Limb (tissue), 2 donors: ENCODE data around the gene ATP2C1.
A peak's percentile ranks its signal among the peaks of the same experiment; 100 is the strongest.
"Not testable (repeated sequence)": the region's sequence is repeated elsewhere in the genome, so short reads cannot be mapped to it uniquely, and the experiment has no call there.

Experiments used
- DNase-seq, 2 donors: peaks; one replicate each; pipeline ENCODE4 v3.0.0-alpha.2; 2016; ENCODE audit errors: extremely low spot score in 2 of 2

Gene ATP2C1, protein sequence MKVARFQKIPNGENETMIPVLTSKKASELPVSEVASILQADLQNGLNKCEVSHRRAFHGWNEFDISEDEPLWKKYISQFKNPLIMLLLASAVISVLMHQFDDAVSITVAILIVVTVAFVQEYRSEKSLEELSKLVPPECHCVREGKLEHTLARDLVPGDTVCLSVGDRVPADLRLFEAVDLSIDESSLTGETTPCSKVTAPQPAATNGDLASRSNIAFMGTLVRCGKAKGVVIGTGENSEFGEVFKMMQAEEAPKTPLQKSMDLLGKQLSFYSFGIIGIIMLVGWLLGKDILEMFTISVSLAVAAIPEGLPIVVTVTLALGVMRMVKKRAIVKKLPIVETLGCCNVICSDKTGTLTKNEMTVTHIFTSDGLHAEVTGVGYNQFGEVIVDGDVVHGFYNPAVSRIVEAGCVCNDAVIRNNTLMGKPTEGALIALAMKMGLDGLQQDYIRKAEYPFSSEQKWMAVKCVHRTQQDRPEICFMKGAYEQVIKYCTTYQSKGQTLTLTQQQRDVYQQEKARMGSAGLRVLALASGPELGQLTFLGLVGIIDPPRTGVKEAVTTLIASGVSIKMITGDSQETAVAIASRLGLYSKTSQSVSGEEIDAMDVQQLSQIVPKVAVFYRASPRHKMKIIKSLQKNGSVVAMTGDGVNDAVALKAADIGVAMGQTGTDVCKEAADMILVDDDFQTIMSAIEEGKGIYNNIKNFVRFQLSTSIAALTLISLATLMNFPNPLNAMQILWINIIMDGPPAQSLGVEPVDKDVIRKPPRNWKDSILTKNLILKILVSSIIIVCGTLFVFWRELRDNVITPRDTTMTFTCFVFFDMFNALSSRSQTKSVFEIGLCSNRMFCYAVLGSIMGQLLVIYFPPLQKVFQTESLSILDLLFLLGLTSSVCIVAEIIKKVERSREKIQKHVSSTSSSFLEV

DNA sequence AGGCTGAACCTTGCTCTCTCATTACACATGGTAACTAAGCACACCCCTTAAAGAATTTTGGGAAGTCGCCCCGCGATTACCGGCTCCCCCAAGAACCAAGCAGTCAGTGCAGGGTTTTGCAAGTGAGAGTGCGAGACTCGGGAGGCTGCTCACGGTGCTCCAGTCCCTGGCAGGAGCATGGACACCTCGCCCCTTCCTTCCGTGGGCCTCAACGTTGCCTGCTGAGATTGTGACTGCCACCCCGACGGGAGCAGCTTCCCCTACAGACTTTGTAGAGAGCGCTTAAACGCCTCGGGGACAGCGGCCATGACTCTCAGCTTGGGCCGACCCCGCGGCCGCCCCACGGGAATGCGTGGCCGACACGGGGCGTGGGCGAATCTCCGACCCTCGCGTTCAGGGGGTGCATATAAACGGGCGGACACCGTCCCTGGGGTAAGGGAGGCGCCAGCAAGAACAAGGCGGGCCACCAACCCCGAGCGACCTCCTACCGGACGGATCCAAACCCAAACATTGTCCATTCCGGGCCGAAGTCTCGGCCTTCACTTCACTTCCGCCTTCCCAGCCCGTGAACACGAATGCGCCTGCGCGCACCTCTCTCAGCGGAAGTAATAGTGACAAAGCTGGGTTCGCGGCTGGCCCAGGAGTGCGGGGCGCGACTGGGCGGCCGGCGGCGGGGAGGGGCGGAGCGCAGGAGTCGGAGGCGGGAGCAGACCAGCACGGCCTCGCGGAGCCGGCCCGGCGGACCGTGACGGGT lies at the start of gene ATP2C1:
ATP2C1 (plus strand) TSS at position 709 of the 754 bp plus-strand sequence. CDS start 686 bp downstream, outside the sequence.
- peak; percentile 95 for DNase-seq

DNA sequence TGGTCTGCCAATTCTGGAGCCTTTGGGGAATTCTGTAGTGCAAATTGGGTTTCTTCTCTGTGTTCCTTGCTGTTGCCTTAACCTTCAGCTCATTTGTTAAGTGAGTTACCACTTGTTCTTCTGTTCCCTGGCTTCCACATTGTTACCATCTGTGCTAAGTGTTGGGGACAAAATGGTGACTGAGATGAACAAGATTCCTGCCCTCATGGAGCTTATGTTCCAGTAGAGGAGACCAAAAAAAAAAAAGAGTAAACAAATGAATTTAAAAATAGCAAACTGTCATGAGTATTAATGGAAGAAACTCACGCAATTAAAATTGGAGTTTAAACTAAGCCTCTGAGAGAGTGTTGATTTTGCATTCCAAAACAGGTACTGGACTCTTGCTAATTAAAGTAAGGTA lies 49.4 kb upstream of the ATP2C1 start:
- no peak for DNase-seq

DNA sequence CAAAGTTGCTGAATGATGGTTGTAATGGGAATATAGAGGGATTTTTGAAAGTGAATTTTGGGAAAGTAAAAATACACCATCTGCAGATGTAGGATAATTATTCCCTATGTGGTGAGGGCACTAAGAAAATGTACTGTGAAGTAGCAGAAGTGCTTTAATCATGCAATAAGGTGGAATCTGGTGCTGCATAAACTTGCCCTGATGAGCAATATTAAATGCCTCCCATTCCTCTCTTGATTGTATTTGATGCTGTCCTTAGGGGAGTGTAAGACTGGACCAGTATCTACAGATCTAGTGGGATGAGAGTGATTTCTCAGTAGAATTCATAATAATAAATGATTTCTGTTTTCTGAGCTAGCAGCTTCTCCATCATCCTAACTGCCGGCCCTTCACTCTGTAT lies 47.7 kb upstream of the ATP2C1 start:
- no peak for DNase-seq

DNA sequence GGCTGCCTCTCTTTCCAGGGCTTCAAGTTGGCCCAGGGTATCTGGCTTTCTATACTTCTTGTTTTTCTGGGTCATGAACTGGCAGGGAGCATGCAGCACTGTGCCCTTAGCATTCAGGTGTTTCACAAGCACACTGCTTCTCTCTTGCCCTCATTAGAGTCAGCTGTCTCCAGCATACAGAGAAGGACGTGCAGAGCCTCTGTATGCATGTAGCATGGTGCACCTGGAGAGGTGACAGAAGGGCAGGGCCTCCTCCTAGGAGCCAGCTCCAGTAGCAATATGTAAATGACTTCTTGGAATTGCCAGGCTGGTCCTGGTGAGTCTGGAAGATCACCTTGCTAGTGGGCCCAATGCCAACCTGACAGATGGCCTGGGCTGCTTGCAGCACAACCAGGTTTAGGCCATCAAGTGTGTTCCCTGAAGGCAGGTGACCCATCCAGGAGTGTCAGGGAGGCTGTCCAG lies 44.8 kb upstream of the ATP2C1 start:
- DNase-seq: no peak

DNA sequence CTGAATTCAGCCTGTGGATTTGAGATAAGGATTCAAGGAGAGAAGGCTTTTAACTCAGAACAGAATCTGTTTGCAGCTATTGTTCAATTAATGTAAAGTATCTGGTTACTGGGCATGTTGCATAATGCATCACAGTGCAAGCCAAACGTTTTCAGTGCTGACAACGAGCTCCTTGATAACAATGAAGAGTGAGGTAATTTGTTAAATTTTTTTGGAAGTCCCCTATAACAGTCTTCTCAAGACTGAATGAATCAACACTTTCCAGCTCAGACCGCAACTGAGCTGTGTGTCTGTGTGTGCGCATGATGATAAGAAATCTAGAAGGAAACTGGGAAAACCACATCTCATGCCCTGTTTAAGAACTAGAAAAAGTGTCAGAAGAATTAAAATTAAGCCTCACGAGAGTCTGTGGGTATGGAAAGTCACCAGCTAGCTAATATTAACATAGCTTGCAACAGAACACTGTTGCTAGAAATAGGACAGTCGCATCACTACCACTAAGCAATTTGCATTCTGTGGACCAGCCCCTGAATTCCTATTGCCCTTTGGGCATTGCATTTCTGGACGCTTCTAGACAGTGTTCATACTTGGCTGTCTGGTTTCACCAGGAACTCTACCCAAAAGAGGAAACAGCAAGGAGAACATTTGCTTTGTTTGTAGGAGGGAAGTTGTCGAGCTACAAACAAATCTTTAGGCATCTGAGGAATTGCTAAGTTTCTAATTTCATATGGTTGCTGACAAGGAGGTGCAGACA lies 43.7 kb upstream of the ATP2C1 start:
- DNase-seq: no peak

DNA sequence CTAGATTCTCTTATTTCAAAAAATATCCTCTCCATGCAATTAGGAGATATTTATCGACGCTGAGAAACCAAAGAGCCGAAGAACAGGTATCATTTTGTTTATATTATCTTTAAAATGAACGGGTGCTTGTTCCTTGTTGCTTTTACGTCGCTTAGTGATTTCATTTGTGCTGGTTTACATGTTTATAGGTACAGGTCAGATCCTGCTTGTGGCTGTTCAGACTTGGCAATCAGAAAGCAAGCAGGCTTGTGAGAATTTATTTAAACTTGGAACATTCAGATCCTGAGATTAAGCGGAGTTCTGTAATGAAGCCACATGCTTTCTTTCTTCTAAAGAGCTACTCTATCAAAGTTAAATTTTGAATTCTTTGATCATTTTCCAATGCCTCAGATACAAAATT lies 43.0 kb upstream of the ATP2C1 start:
- no peak for DNase-seq

DNA sequence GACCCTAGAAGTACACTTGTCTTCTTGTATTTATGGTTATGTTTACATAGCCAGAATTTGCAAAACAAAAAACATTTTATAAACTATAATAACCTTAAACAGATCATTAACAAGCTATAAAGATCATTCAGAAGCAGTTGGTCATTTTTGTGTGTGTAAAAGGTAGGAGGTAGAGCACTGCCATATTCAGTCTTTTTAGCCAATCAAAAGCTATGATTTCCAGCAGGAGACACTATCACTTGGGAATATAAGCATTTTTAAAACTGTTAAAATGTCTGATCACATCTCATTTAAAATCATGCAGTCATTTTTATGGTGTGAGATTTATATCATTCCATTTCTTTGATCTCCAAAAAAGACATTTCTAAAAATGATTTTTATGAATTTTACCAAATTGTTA lies 42.6 kb upstream of the ATP2C1 start:
- DNase-seq: no peak

DNA sequence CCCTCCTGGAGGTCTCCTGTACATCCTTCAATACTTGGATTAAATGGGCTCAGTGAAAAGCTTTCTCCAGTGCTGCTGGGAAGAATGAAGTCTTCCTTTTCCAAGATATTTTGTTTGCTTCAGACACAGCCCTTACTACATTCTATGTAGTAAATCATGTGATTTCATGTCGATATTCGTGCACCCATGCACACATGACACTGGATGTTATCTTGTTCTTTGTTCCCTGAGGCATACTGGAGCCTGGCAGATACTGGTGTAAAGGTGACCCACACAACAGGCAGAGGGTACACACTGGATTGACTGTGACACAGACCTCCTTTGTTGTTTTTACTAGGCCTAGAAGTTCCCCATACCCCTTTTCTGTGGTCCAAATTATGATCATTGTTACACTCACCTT lies 40.3 kb upstream of the ATP2C1 start:
- no peak for DNase-seq

DNA sequence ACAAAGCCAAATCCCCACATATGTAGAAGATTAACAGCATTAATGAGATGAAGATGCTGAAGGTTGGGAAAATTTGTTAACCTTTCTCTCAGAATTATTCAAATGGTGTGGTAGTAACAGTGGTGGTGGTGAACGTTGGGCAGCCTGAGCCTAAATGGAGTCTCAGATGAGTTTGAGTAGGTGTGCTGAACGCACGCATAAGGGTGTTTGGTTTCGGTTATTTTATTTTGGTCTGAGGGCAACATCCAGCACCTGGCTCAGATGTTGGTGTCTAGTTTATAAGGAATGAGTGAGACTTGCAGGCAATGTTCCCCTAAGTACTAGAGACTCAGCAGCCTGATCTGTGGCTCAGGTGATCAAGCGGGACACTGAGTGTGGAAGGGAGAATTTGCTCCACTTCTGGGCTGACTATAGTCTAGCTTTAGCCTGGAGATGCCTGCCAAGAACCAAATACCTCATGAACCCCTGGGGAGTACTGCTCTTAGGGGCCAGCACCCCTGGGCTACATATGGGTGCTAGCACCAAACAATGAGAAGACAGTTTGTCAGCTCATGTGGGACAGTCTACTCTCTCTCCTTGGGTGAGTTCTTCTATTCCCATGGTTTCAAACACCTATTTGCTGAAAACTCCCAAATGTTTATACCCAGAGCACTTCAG lies 39.5 kb upstream of the ATP2C1 start:
- no peak for DNase-seq

DNA sequence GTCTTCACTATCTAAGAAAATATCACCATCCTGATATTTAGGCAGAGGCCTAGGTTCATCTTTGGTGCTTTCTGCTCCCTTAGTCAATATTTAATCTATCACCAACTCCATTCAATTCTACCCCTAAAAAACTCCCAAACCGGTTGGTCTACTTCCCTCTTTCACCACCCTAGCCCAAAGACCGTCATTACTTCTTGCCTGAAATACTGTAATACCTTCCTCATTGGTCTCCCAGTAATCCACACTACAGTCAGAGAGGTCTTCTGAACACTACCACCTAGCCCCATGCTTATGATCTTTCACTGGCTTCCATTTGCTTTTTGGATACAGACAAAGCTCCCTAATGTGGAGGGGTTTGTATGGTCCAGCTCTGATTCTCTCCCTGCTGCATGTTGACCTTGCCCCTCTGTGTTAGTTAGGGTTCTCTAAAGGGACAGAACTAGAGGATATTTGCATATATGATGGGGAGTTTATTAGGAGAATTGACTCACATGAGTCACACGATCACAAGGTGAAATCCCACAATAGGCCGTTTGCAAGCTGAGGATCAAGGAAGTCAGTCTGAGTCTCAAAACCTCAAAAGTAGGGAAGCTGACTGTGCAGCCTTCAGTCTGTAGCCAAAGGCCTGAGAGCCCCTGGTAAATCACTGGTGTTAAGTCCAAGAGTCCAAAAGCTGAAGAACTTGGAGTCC lies 36.4 kb upstream of the ATP2C1 start:
- DNase-seq: no peak

DNA sequence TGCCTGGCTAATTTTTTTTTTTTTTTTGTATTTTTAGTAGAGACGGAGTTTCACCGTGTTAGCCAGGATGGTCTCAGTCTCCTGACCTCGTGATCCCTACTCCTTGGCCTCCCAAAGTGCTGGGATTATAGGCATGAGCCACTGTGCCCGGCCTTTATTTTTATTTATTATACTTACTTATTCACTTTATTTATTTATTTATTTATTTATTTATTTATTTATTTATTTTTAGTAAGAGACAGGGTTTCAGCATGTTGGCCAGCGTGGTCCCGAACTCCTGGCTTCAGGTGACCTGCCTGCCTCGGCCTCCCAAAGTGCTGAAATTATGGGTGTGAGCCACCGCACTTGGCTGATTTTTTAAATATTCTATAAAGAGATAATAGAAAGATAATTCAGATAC lies 31.8 kb upstream of the ATP2C1 start:
- not testable (repeated sequence) for DNase-seq

DNA sequence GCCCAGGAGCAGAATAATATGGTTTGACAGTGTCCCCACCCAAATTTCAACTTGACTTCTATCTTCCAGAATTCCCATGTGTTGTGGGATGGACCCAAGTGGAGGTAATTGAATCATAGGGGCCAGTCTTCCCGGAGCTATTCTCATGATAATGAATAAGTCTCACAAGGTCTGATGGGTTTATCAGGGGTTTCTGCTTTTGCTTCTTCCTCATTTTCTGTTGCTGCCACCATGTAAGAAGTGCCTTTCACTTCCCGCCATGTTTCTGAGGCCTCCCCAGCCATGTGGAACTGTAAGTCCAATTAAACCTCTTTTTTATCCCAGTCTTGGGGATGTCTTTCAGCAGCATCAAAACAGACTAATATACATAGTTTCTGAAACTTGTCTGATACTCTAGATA lies 28.4 kb upstream of the ATP2C1 start:
- DNase-seq: no peak

DNA sequence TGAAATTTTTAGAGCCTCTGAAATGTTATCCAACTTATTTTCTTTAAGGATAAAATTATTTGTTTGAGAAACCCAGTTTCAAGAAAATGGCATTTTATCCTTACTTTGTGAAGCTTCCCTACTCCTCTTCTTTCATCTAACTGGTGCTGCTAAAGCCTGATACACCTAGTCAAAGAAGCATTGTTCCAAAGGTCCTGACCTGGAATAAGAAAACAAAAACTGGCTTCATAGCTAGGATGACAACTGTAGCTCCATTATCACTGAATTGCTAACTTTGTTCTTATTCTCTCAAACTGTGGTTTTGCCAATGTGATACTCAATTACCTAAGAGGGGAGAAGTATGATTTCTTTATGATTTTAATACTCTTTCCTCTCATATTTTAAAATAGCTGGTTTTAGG lies 27.6 kb upstream of the ATP2C1 start:
- no peak for DNase-seq

DNA sequence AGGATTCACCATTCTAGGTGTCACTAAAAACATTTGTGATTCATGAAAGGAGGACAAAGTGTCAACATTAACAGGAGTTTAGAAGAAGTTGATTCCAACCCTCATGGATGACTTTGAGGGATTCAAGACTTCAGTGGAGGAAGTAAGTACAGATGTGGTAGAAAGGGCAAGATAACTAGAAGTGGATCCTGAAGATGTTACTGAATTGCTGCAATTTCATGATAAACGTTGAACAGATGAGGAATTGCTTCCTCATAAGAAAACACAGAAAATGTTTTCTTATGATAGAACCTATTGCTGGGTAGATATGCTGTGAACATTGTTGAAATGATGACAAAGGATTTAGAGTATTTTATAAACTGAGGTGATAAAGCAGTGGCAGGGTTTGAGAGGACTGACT lies 23.5 kb upstream of the ATP2C1 start:
- no peak for DNase-seq

DNA sequence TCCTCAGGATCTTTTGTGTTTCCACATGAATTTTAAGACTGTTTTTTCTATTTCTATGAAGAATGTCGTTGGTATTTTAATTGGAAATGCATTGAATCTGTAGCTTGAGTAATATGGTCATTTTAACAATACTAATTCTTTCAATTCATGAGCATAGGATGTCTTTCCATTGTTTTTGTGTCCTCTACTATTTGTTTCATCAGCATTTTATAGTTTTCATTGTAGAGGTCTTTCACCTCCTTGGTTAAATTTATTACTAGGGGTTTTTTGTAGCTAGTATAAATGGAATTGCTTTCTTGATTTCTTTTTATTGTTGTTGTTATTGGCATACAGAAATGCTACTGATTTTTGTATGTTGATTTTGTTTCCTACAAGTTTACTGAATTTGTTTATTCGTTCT lies 17.3 kb upstream of the ATP2C1 start:
- DNase-seq: no peak

DNA sequence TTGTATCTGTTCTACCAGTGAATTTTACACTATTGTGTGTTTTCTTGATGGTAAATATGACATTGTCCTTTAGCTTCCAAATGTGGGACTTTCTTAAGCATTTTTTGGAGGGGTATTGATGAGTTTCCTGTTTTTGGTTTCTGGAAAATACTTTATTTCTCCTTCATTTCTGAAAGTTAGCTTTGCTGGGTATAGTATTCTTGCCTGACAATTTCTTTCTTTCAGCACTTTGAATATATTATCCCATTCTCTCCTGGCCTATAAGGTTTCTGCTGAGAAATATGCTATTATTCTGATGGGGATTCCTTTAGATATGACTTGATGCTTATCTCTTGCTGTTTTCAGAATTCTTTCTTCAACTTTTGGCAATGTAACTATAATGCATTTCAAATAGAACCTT lies 15.4 kb upstream of the ATP2C1 start:
- no peak for DNase-seq

DNA sequence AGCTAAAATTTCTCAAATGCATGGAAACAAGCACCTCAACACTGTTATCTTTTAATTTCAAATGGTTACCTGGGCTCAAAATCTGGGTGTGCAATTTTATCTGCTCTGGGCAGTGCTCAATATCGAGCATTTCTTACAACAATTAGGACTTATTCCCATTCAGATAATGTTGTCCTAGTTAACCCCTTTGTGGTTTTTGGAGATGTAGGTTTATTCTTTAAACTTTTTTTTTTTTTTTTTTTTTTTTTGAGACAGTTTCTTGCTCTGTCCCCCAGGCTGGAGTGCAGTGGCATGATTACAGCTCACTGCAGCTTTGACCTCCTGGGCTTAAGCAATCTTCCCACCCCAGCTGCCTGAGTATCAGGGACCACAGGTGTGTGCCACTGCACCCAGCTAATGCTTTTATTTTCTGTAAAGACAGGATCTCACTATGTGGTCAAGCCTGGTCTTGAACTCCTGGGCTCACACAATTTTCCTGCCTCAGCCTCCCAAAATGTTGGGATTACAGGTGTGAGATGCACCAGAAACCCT lies 4.4 kb upstream of the ATP2C1 start:
- DNase-seq: no peak

DNA sequence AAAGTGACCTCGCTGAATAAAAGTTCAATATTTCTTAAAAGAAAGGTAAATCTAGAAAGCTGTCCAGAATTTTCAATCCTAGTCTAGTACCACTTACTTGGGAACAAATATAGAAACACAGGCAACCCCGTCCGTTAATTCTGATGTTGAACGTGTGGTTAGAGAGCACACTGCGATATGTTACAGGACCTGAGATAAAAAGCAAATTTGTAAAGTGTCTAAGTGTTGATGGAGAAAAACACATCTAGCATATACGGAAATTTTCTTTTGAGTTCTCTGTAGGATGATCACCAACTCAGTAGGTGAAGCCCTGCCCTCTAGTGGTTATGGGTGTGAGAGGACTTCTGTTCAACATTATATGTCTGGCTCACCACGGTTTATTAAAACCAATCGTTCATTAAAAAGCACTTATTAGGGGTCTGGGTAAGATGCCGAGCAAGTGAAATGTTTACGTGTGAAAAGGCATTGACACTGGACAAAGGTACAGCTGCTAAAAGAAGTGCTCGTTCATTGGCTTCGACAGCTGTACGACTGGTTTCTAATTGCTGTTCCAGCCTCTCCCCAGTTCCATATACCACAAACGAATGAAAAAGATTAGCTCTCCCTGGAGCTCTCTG lies 1.0 kb upstream of the ATP2C1 start:
- DNase-seq: peak; percentile 71 to 91
